DND-41 (cell line): ENCODE measurements around the gene POC1A.

ENCODE experiments used
- CTCF ChIP-seq: IDR thresholded peaks from 2 replicates; pipeline ENCODE4 v1.5.1; 2012; ENCODE audit warnings: borderline replicate concordance, low read length, moderate library complexity, mild to moderate bottlenecking; ENCODE audit not compliant: poor library complexity, severe bottlenecking; ENCODE audit errors: extremely low read depth
- EZH2 ChIP-seq: IDR thresholded peaks from 3 replicates; pipeline ENCODE4 v1.6.1; 2012; ENCODE audit warnings: borderline replicate concordance, low read depth, mild to moderate bottlenecking, moderate library complexity, low read length, inconsistent platforms; ENCODE audit not compliant: severe bottlenecking

DNA sequence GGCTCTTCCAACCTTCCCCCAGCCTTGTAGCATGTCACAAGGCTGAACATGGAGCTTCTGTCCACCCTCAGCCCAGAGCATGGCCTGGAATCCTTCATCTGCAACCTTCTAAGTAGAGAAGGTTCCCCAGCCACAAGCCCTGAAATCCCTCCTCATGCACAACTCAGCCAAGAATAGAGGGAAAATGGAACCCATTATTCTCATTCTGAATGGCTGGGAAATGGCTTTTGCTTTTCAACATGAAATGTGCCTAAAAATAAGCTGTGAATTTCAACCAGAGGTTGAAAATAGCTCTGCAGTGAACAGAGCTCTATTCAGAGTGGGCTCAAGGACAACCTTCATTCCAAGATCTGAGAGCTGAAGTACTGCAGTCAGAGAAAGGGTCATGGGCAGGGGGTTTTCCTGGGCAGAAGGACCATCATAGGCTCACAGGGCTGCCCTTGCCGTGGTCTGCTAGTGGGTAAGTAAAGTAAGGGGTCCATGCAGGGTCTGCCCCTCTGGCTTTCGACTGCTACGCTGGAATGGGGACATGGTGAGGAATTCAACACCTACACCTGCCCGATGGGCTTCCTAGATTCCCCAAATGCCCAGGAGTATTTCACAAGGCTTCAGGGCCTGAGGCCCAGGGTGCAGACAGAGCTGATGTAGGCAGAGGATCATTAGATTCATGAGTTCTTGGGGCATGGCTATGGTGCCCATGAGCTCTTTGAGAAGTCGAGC is 35.9 kb downstream of the POC1A start:
- TF ChIP-seq CTCF (no peak), EZH2 (no peak)
